Measurements from ENCODE around the gene AZU1.

The AZU1 gene

GRCh38 chr19:827710-828321 lies at the start of gene AZU1:
TSS of gene AZU1 (plus strand) at chr19:827837. CDS start at chr19:827847, 10 bp downstream.
- no peak for DNase-seq

DNA sequence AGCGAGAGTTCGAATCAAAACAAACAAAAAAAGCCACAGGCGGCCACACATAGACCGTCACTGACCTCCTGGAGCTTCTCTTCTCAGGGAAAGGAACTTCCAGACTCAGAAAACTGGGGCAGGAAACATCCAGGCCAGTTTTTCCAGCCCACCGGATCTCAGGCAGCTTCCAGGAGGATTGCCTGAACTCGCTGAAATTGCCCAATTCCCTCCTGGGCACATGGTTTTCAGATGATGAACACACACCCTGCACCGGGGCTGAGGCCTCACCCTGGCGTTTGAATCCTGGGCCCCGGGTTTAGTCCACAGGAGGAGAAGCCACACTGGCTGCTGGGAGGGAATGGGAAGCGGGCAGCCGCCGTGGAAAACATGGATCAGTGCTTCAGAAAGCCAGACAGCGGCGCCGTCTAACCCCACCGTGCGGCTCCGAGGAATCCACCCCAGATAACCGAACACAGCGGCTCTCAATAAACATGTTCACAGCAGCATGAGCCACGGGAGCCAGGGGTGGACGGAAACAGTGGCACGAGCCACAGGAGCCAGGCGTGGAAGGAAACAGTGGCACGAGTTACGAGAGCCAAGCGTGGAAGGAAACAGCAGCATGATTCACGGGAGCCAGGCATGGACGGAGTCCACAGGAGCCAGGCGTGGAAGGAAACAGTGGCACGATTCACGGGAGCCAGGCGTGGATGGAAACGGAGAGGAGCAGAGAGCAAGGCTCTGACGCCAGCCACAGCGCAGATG lies 48.6 kb upstream of the AZU1 start:
- no peak for DNase-seq

- no peak for DNase-seq
Observed at GRCh38 chr19:780935-781334, 46.7 kb upstream of the AZU1 start.

- no peak for DNase-seq
Observed at GRCh38 chr19:781800-782184, 45.8 kb upstream of the AZU1 start.

DNA sequence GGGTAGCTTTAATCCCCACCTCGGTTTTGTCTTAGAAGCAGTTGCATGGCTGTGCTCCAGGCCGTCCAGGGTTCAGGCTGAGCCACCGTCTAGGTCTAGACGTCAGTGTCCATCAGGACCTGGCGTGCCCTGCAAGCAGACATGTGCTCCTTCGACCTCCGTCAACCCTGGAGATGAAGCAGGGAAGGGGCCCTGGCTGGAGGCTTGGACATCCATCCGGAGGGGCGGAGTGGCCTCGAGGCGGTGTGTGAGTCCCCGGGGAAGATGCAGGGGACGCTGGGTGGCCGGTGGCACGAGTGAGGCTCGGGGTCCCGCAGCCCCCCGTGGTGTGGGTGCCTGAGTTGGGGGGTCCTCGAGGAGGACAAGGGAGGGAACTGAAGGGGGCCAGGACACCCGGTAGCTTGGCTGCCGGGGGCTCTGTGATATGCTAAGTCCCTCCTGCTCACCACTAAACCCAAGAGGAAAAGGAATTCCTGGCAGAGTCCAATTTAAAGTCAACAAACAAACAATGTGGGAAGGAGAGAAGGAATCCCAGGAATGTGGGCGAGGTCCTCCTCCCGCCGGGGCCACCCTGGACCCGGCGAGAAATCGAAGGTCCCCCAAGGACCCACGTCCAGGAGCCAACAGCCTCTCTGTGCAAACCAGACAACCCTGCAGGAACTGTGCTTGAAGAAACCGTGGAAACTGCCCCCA lies 45.3 kb upstream of the AZU1 start:
- DNase-seq = no peak

DNA sequence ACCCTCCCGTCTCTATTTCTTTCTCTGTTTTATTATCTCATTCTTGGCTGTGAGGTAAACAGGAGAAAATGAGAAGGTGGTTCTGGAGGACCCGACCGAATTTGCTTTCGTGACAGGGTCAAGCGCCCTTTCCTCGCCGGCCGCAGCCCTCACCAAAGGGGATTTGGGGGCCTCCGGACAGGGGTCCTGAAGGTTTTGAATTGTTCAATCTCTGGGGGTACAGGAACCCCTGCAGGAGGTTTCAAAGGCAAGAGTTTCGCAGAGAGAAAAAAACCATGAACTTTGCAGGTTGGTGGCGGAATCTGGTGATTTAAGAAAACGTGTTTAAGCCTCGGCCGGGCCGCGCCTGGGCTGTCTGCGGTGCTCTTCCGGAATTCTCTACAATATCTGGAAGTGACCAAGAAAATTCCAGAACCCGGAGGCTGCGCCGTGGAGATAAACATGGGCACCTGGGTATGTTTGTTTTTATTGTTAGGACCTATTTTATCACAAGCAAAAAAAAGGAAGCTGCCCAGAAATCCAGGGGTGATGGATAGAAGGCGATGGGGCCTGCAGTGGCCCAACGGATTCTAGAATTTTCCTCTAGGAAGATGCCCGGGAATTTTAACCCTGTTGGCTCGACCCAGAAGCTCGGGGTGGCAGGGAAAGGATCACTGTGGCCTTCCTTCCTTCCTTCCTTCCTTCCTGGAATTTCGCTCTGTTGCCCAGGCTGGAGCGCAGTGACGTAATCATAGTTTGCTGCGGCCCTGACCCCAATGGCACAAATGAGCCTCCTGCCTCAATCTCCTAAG lies 44.6 kb upstream of the AZU1 start:
- DNase-seq = no peak

GRCh38 chr19:784541-784940 lies 43.1 kb upstream of the AZU1 start:
- no peak for DNase-seq

- DNase-seq = no peak
Observed at GRCh38 chr19:787536-787935, 40.1 kb upstream of the AZU1 start.

DNA sequence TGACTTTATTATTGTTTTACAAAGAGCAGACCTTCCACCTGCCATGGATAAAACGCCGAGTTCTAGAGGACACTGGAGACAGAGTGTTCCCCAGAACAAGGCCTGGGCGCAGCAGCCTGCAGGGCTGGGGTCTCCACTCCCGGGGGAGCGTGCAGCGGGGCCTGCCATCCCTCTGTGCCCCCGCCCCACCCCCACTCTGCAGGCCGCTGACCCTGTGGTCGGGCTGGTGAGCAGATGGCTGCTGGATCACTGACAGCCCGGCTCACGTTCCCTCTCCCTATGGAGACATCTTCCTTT lies 39.0 kb upstream of the AZU1 start:
- no peak for DNase-seq

DNA sequence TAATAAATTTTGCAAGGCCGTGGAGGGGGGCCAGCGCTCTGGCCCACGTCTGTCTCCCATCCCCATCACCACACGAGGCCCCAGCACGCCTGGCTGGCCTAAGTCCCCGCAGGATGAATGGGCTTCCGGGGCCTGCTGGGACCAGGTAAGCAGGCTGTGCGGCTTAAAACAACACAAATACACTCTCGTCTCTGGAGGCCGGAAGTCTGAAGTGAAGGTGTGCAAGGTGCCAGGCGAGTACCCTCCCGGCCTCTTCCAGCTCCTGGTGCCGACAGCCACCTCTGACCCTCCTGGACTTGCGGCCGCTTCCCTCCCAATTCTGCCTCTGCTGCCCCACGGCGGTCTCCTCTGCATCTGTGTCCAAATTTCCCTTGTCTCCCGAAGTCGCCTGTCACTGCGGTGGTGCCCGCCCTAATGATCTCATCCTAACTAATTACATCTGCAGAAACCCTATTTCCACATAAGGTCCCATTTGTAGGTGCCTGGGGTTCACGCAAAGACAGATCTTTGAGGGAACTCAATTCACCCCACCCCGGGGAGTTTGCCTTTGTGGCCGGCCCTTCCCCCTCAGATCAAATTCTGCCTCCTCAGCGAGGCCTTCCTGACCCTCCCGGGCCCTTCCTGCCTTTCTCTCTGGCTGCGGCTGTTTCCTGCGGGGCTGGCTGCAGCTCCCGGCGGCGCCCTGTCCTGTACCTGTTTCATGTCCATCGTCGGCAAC lies 38.5 kb upstream of the AZU1 start:
- no peak for DNase-seq

GRCh38 chr19:789701-790060 lies 38.0 kb upstream of the AZU1 start:
- DNase-seq = no peak

DNA sequence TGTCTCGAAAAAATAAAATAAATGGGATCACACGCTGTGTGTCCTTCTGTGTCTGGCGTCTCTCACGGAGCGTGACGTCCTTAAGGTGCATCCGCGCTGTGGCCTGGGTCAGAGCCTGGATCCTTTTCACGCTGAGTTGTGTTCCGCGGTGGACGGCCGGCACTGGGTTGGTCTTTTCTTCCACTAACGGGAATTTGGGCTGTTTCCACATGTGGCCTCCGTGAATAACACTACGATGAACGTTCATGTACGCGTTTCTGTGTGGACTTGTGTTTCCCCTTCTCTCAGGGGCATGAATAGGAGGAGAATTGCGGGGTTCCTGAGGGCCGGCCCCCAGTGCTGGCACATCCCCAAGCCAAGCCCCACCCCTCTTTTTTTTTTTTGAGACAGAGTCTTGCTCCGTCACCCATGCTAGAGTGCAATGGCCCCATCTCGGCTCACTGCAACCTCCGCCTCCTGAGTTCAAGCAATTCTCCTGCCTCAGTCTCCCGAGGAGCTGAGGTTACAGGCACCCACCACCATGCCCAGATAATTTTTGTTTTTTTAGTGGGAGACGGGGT lies 36.5 kb upstream of the AZU1 start:
- DNase-seq = no peak

DNA sequence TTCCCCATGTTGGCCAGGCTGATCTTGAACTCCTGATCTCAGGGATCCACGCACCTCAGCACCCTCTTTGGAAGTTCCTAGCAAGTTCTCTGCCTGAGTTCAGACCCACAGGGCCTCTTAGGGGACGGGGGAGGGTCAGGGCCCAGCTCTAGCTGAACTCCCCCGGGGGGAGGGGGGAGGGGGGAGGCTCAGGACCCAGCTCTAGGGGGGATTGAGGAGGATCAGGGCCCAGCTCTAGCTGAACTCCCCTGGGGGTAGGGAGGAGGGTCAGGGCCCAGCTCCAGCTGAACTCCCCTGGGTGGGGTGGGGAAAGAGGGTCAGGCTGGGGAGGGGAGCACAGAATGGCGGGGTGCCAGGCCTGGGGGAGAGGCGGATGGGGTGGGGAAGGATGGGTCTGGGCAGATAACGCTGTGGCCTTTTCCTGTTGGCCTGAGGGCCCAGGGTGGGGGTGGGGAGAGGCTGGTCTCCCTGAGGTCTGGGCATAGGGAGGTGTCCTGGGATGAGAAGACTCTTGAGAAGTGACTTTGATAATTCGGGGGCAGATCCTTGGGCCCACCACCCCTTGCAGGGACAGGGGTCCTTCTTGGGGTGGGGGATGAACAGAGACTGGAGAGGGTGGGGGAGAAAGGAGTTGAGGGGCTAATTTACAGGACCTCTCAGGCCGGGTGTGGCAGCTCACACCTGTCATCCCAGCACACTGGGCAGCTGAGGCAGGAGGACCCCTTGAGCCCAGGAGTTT lies 35.9 kb upstream of the AZU1 start:
- DNase-seq = no peak

DNA sequence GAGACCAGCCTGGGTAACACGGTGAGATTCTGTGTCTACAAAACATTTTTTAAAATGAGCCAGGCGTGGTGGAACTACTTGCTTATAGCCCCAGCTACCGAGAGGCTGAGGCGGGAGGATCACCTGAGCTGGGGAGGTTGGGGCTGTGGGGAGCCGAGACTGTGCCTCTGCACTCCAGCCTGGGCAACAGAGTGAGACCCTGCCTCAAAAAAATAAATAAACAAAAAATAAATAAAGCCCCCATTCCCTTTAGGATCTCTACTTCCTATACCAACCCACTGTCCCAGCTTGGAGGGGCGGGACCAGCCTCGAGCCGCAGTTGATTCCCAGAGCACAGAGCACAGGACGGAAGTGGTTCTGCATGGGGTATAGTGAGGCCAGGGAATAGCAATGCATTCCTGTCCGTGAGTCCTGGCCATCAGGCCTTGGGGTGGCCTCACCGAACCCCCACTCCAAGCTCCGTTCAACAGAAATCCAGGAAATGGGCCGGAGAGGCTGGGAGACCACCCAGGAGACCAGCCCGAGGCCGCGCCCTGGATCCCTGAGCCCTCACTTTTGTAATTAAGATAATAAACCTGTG lies 35.2 kb upstream of the AZU1 start:
- no peak for DNase-seq

DNA sequence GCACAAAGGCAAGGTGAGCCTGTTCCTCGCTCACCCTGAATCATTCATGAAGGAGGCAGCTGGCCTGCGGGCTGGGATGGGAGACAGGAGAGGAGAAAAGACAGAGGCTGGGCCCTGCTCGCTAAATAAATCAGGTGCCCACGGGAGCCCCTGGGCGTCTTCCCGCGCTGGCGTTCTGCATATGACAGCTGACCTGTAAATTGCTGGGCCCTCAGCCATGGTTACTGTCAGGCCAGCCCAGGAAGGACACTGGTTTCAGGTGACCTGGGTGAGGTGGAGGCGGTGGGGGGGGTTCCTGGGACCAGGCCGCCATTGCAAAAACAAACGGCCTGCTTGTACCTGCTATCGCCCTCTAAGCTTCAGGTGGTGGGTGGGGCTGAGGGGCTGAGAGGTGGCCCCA lies 33.8 kb upstream of the AZU1 start:
- DNase-seq = no peak

GRCh38 chr19:795073-795611 lies 32.5 kb upstream of the AZU1 start:
- DNase-seq = no peak

- no peak for DNase-seq
Observed at GRCh38 chr19:795691-796581, 31.7 kb upstream of the AZU1 start.

DNA sequence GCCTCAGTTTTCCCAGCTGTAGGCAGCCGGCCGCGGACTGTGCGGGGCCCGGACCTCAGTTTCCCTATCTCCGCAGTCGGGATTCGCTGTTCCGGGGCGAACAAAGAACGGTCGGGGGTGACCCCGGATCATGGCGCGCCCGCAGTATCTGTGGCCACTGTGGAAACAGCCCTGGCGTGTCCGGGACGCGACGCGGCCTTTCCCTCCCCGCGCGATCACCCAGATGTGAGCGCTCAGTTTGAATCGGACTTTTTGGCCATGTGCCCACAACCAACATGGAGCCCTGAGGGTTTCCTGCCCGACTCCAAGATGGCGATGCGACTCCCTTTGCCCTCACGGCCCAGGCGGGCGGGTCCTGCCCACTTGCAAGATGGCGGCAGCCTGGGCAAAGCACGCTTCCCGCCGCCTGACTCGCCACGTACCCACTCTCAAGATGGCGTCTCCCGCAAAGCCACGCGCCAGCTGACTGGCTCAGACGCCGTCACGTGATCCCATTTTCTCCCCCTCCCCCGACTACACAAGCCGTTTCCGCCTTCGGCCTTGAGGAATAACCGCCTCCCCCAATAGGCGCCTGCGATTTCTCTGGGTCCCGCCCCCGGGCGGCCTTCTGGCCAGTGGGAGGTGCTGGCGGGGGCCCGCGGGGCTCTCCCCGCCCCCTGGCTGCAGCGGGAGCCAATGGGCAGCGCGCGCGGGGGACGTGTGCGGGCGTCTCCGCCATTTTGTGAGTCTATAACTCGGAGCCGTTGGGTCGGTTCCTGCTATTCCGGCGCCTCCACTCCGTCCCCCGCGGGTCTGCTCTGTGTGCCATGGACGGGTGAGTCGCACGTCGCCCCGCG lies 30.7 kb upstream of the AZU1 start, which contains the start of gene PTBP1:
TSS of gene PTBP1 (plus strand) at position 761 of the 836 bp plus-strand sequence. CDS start at position 807, 46 bp downstream.
- DNase-seq = peak; percentile 100

Measured in NCI-H1092 treated with DMSO at 0.1 percent for 48 hours (cell line).